Panc1 (cell line): ENCODE results near the gene DPYSL3. TPM values are rescaled to one million over a fixed set of nuclear protein-coding genes. Genes with fewer than 3 reads are reported as not detected.

Experiments used
- ATAC-seq: fragments of 200-7000 bp; cut with Tn5 transposase; 2 replicates; pipeline ENCODE4 v1.9.1; 2020; ENCODE audit warnings: mild to moderate bottlenecking, moderate library complexity
- BruUV-seq: library from RNA; stranded (reverse); fragments of 400-500 nt; replicated peaks from 2 replicates; lab custom pipeline; 2021; lab: Mats Ljungman, UMichigan
- CTCF ChIA-PET: fragments of 300-600 bp; sonication (Branson Sonifier 250); formaldehyde crosslinking; loops from one replicate; lab custom pipeline; 2022; ENCODE audit warnings: antibody characterized with exemption; lab: Charles Lee
- POLR2A ChIA-PET: fragments of 300-600 bp; sonication (Branson Sonifier 250); formaldehyde crosslinking; loops from one replicate; lab custom pipeline; 2022; ENCODE audit warnings: antibody characterized with exemption; lab: Charles Lee
- DNase-seq: peaks from one replicate; pipeline ENCODE4 v3.0.0-alpha.2; 2010; ENCODE audit warnings: low read depth, low spot score
- H3K27ac ChIP-seq: 2 replicates; pipeline ENCODE4 v1.5.1; 2011; ENCODE audit warnings: mild to moderate bottlenecking, low read length, inconsistent platforms
- H3K27me3 ChIP-seq: fragments of 200-500 bp; sonication (Bioruptor generic); 2 replicates; pipeline ENCODE4 v1.6.0; 2014; ENCODE audit warnings: low read length, inconsistent platforms; ENCODE audit not compliant: control insufficient read depth, insufficient read depth
- H3K36me3 ChIP-seq: fragments of 200-500 bp; sonication (Bioruptor generic); 2 replicates; pipeline ENCODE4 v1.5.1; 2014; ENCODE audit warnings: inconsistent platforms, mild to moderate bottlenecking, low read length, moderate library complexity; ENCODE audit not compliant: control insufficient read depth, insufficient read depth
- H3K4me1 ChIP-seq: 2 replicates; pipeline ENCODE4 v1.5.1; 2011; ENCODE audit warnings: inconsistent platforms, mild to moderate bottlenecking, low read length, moderate library complexity; ENCODE audit not compliant: control insufficient read depth, insufficient read depth
- H3K4me3 ChIP-seq, 2 experiments: 2 replicates each; pipeline ENCODE4 v1.5.1; 2011 to 2012; ENCODE audit warnings: low read depth in 2 of 2, low read length in 2 of 2, mild to moderate bottlenecking in 2 of 2, inconsistent platforms in 1 of 2, moderate library complexity in 1 of 2
- H3K9me3 ChIP-seq: fragments of 200-500 bp; sonication (Bioruptor generic); 2 replicates; pipeline ENCODE4 v1.5.1; 2014; ENCODE audit warnings: low read depth, mild to moderate bottlenecking, inconsistent platforms, low read length, moderate library complexity; ENCODE audit not compliant: control insufficient read depth, insufficient read depth
- POLR2AphosphoS5 ChIP-seq: IDR thresholded peaks from 2 replicates; pipeline ENCODE4 v1.6.1; 2012; ENCODE audit warnings: mild to moderate bottlenecking, low read depth, low read length, moderate library complexity
- SIN3A ChIP-seq: IDR thresholded peaks from 2 replicates; pipeline ENCODE4 v1.6.1; 2012; ENCODE audit warnings: low read depth, mild to moderate bottlenecking, low read length, moderate library complexity, borderline replicate concordance; ENCODE audit not compliant: insufficient read depth
- TCF7L2 ChIP-seq: IDR thresholded peaks from 2 replicates; pipeline ENCODE4 v1.6.1; 2011; ENCODE audit warnings: mild to moderate bottlenecking, low read depth, low read length, inconsistent platforms
- in situ Hi-C: cut with HindIII; loops from 2 replicates; pipeline ENCODE4 v1.10.0; 2016; ENCODE audit warnings: low sequenced_read_pairs, low pct_unique_long_range_greater_than_20kb
- intact Hi-C: fragments of 100-400 bp; cut with micrococcal nuclease; formaldehyde crosslinking; loops from one replicate; pipeline ENCODE4 v1.10.0; 2022; ENCODE audit not compliant: unreplicated experiment
- total RNA-seq: library from RNA; stranded (reverse); gene quantifications from one replicate; pipeline ENCODE4 v1.2.1, GENCODE V29; 2021; ENCODE audit not compliant: unreplicated experiment
- TF ChIP-seq, protein P1 (sequence below), 2 experiments: IDR thresholded peaks; 2 replicates each; pipeline ENCODE4 v1.6.1; 2011 to 2012; ENCODE audit warnings: low read depth in 2 of 2, control low read depth in 1 of 2, low read length in 1 of 2, mild to moderate bottlenecking in 1 of 2, moderate library complexity in 1 of 2; ENCODE audit not compliant: insufficient read depth in 1 of 2
- TF ChIP-seq, protein P2 (sequence below): fragments of 450-650 bp; IDR thresholded peaks from 2 replicates; pipeline ENCODE4 v1.5.1; 2017; ENCODE audit warnings: mild to moderate bottlenecking

The DPYSL3 gene
- total RNA-seq, 1 experiment from 2014 or later, result 1.1 TPM

DNA sequence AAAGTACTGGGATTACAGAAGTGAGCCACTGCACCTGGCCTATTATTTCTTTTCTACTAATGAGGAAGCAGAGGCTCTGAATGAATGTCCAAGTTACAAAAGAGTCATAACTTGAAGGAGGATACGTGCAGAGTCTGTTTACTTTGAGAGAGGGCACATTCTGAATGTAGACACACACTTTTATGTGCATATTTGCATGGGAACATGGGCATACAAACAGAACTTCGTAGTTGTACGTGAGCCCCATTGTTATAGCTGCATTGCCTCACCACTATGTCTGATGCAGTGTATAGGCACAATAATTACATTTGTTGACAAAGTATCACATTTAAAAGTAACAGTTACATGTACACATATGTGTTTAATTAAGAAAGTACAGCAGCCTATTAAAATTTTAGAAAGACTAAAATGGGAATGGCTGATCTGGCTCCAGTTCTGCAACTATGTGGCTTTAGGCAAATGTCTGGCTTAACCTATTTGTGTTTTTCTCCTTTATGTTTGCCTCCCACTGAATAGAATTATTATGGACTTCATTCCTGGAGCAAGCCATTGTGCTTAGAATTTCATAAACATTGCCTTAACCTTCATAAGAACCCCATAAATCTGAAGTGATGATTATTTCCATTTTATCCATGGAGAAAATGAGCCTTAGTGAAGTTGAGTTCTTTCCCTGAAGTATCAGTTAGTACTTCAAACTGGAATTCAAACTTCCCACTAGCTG, 3.0 kb upstream of the DPYSL3 start:
- ChIA-PET CTCF (no interaction called here), POLR2A (no interaction called here)
- no peaks in the 10 kb centered on the region for H3K4me1 ChIP-seq
- TF ChIP-seq, protein P1, sequence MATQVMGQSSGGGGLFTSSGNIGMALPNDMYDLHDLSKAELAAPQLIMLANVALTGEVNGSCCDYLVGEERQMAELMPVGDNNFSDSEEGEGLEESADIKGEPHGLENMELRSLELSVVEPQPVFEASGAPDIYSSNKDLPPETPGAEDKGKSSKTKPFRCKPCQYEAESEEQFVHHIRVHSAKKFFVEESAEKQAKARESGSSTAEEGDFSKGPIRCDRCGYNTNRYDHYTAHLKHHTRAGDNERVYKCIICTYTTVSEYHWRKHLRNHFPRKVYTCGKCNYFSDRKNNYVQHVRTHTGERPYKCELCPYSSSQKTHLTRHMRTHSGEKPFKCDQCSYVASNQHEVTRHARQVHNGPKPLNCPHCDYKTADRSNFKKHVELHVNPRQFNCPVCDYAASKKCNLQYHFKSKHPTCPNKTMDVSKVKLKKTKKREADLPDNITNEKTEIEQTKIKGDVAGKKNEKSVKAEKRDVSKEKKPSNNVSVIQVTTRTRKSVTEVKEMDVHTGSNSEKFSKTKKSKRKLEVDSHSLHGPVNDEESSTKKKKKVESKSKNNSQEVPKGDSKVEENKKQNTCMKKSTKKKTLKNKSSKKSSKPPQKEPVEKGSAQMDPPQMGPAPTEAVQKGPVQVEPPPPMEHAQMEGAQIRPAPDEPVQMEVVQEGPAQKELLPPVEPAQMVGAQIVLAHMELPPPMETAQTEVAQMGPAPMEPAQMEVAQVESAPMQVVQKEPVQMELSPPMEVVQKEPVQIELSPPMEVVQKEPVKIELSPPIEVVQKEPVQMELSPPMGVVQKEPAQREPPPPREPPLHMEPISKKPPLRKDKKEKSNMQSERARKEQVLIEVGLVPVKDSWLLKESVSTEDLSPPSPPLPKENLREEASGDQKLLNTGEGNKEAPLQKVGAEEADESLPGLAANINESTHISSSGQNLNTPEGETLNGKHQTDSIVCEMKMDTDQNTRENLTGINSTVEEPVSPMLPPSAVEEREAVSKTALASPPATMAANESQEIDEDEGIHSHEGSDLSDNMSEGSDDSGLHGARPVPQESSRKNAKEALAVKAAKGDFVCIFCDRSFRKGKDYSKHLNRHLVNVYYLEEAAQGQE (IDR thresholded peaks at IDR 0.05; ENCODE audit: insufficient read depth in 1 of 2, low read depth in 2 of 2, low read length in 1 of 2), result no peak
- TF ChIP-seq, protein P2, sequence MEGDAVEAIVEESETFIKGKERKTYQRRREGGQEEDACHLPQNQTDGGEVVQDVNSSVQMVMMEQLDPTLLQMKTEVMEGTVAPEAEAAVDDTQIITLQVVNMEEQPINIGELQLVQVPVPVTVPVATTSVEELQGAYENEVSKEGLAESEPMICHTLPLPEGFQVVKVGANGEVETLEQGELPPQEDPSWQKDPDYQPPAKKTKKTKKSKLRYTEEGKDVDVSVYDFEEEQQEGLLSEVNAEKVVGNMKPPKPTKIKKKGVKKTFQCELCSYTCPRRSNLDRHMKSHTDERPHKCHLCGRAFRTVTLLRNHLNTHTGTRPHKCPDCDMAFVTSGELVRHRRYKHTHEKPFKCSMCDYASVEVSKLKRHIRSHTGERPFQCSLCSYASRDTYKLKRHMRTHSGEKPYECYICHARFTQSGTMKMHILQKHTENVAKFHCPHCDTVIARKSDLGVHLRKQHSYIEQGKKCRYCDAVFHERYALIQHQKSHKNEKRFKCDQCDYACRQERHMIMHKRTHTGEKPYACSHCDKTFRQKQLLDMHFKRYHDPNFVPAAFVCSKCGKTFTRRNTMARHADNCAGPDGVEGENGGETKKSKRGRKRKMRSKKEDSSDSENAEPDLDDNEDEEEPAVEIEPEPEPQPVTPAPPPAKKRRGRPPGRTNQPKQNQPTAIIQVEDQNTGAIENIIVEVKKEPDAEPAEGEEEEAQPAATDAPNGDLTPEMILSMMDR, result no peak
- TF ChIP-seq TCF7L2, result no peak
- TF ChIP-seq POLR2AphosphoS5, result no peak
- no peak for TF ChIP-seq SIN3A
- ATAC-seq, result no peak
- H3K27ac ChIP-seq, result no peak overlapping the region
- intact Hi-C loops (loop anchor here (5.0 kb wide), 1 partner anchor 64 kb away; no protein-coding TSS in a partner anchor), in situ Hi-C loops (no loop called here)
- BruUV-seq, result no TSS peak
- no peak overlapping the region for H3K4me3 ChIP-seq
- no peak for DNase-seq
- H3K9me3 ChIP-seq, result no peaks in the 10 kb centered on the region
- peaks cover 11% of the 10 kb centered on the region for H3K27me3 ChIP-seq
- H3K36me3 ChIP-seq, result no peaks in the 10 kb centered on the region; the same call in 1 of the 2 replicates

DNA sequence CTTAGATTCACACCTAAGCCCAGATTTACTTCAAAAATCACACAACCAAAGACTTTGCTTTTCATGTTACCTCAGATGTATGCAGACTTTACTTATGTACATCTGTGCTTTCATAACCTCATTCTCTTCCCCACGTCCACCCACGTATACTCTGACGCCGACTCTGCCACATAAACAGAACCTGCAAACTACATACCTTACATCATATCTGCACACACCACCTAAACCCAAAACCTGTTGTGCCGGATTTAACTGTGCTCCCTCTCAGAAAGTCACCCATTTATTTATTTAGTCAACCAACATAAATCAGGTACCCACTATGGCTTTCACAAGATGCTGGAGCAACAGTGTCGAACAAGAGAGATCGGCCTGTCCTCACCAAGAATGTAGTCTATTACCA, 1.0 kb upstream of the DPYSL3 start:
- intact Hi-C loops (loop anchor here (5.0 kb wide), 1 partner anchor 66 kb away; no protein-coding TSS in a partner anchor), in situ Hi-C loops (no loop called here)
- ChIA-PET CTCF (no interaction called here), POLR2A (no interaction called here)
- Histone ChIP-seq H3K4me1 (no peaks in the 10 kb centered on the region), H3K27me3 (peaks cover 16% of the 10 kb centered on the region), H3K4me3 (no peak overlapping the region), H3K36me3 (no peaks in the 10 kb centered on the region; the same call in 1 of the 2 replicates), H3K9me3 (no peaks in the 10 kb centered on the region), H3K27ac (no peak overlapping the region)
- BruUV-seq, result no TSS peak
- DNase-seq (no peak), ATAC-seq (no peak)
- TF ChIP-seq, protein P1 (IDR thresholded peaks at IDR 0.05; ENCODE audit: insufficient read depth in 1 of 2, low read depth in 2 of 2, low read length in 1 of 2), result no peak
- TF ChIP-seq SIN3A (no peak), TCF7L2 (no peak), POLR2AphosphoS5 (no peak)
- TF ChIP-seq, protein P2, result no peak
